ENCODE measurements around the gene EIF4EBP2.
A peak's percentile ranks its signal among the peaks of the same experiment; 100 is the strongest.

EIF4EBP2 gene

DNA sequence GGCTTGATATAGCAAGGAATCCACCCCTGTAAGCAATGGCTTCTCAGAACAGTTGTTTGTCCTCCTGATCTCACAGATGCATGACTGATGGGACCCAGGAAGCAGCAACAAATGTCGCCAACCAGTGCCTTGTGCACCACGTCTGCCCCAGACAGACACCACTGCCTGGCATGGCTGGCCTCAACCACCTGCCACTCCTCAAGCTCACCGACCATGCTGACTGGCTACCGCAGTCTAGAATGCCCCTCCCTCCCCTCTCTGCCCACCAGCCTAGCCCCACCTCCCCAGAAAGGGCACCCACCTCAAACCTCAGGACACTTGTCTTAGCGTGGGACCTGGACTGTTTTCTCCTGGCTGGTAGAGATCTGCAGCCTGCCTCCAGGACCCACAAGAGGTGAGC, 45.5 kb upstream of the EIF4EBP2 start:
- TF ChIP-seq, protein P1, sequence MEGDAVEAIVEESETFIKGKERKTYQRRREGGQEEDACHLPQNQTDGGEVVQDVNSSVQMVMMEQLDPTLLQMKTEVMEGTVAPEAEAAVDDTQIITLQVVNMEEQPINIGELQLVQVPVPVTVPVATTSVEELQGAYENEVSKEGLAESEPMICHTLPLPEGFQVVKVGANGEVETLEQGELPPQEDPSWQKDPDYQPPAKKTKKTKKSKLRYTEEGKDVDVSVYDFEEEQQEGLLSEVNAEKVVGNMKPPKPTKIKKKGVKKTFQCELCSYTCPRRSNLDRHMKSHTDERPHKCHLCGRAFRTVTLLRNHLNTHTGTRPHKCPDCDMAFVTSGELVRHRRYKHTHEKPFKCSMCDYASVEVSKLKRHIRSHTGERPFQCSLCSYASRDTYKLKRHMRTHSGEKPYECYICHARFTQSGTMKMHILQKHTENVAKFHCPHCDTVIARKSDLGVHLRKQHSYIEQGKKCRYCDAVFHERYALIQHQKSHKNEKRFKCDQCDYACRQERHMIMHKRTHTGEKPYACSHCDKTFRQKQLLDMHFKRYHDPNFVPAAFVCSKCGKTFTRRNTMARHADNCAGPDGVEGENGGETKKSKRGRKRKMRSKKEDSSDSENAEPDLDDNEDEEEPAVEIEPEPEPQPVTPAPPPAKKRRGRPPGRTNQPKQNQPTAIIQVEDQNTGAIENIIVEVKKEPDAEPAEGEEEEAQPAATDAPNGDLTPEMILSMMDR (IDR thresholded peaks at IDR 0.05; ENCODE audit: poor library complexity, severe bottlenecking) = no peak
- Histone ChIP-seq H3K4me1 (ENCODE audit: insufficient read depth, poor library complexity, severe bottlenecking) (peaks cover 15% of the 10 kb centered on the region), H3K36me3 (ENCODE audit: low read depth) (no peaks in the 10 kb centered on the region), H3K27ac (ENCODE audit: poor library complexity, severe bottlenecking) (no peak overlapping the region), H3K27me3 (ENCODE audit: insufficient read depth, poor library complexity, severe bottlenecking) (no peaks in the 10 kb centered on the region), H3K4me3 (ENCODE audit: severe bottlenecking) (no peak overlapping the region), H3K9me3 (ENCODE audit: severe bottlenecking) (no peaks in the 10 kb centered on the region)
- DNase-seq (ENCODE audit: low spot score) = no peak
- ATAC-seq (ENCODE audit: low read depth) = no peak

DNA sequence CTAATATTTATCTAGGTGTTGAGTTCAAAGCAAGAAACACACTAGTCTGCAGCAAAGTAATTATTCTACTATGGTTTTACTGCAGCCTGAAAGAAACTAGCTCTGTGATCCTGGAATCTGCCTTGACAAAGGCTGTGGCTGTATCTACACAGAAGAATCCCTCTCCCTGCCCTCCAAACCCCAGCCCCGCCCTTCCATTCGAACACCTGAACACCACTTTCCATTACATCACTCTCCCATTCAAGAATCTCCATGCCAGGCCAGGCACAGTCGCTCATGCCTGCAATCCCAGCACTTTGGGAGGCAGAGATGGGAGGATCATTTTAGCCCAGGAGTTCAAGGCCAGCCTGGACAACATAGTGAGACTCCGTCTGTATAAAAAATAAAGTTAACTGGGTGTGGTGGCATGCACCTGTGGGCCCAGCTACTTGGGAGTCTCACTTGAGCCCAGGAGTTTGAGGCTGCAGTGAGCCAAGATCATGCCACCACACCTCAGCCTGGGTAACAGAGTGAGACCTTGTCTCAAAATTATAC, 44.9 kb upstream of the EIF4EBP2 start:
- H3K4me3 ChIP-seq (ENCODE audit: severe bottlenecking) = no peak overlapping the region
- H3K36me3 ChIP-seq (ENCODE audit: low read depth) = no peaks in the 10 kb centered on the region
- H3K4me1 ChIP-seq (ENCODE audit: insufficient read depth, poor library complexity, severe bottlenecking) = peaks cover 21% of the 10 kb centered on the region
- no peaks in the 10 kb centered on the region for H3K9me3 ChIP-seq (ENCODE audit: severe bottlenecking)
- ATAC-seq (ENCODE audit: low read depth) (no peak), DNase-seq (ENCODE audit: low spot score) (no peak)
- TF ChIP-seq, protein P1 (IDR thresholded peaks at IDR 0.05; ENCODE audit: poor library complexity, severe bottlenecking) = no peak
- no peaks in the 10 kb centered on the region for H3K27me3 ChIP-seq (ENCODE audit: insufficient read depth, poor library complexity, severe bottlenecking)
- no peak overlapping the region for H3K27ac ChIP-seq (ENCODE audit: poor library complexity, severe bottlenecking)

DNA sequence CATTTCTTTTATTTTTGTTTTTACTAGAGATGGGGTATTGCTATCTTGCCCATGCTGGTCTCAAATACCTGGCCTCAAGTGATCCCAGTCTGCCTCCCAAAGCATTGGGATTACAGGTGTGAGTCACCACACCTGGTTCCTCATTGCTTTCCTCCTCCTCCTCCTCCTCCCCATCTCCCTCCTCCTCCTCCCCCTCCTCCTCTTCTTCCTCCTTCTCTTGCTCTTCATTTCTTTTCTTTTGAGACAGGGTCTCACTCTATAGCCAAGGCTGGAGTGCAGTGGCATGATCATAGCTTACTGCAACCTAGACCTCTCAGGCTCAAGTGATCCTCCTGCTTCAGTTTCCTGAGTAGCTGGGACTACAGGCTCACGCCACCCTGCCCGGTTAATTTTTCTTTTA, 43.7 kb upstream of the EIF4EBP2 start:
- Histone ChIP-seq H3K27ac (ENCODE audit: poor library complexity, severe bottlenecking) (no peak overlapping the region), H3K27me3 (ENCODE audit: insufficient read depth, poor library complexity, severe bottlenecking) (no peaks in the 10 kb centered on the region), H3K4me3 (ENCODE audit: severe bottlenecking) (no peak overlapping the region), H3K4me1 (ENCODE audit: insufficient read depth, poor library complexity, severe bottlenecking) (peaks cover 23% of the 10 kb centered on the region), H3K9me3 (ENCODE audit: severe bottlenecking) (no peaks in the 10 kb centered on the region), H3K36me3 (ENCODE audit: low read depth) (no peaks in the 10 kb centered on the region)
- no peak for DNase-seq (ENCODE audit: low spot score)
- no peak for ATAC-seq (ENCODE audit: low read depth)
- TF ChIP-seq, protein P1 (IDR thresholded peaks at IDR 0.05; ENCODE audit: poor library complexity, severe bottlenecking) = no peak

DNA sequence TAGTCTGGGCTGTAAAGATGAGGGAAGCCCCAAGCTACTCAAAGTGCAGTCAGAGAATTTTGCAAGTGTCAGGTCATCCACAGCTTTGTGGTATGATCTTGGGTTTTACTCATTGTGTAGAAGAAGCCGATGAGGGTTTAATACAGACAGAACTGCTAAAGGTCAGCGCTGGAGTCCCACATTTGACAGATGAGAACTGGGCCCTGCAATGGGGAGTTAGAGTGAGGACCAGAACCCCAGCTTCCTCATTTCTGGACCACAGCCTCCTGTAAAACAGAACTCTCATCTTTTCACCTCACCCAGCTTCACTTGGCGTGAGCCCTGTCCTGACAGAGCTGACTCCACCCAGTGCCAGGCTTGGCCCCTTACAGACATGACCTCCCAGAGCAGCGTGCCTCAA, 41.6 kb upstream of the EIF4EBP2 start:
- DNase-seq (ENCODE audit: low spot score) (no peak), ATAC-seq (ENCODE audit: low read depth) (no peak)
- peaks cover 21% of the 10 kb centered on the region for H3K4me1 ChIP-seq (ENCODE audit: insufficient read depth, poor library complexity, severe bottlenecking)
- TF ChIP-seq, protein P1 (IDR thresholded peaks at IDR 0.05; ENCODE audit: poor library complexity, severe bottlenecking) = no peak
- H3K4me3 ChIP-seq (ENCODE audit: severe bottlenecking) = no peak overlapping the region
- no peaks in the 10 kb centered on the region for H3K36me3 ChIP-seq (ENCODE audit: low read depth)
- H3K27me3 ChIP-seq (ENCODE audit: insufficient read depth, poor library complexity, severe bottlenecking) = no peaks in the 10 kb centered on the region
- H3K27ac ChIP-seq (ENCODE audit: poor library complexity, severe bottlenecking) = no peak overlapping the region
- H3K9me3 ChIP-seq (ENCODE audit: severe bottlenecking) = no peaks in the 10 kb centered on the region

DNA sequence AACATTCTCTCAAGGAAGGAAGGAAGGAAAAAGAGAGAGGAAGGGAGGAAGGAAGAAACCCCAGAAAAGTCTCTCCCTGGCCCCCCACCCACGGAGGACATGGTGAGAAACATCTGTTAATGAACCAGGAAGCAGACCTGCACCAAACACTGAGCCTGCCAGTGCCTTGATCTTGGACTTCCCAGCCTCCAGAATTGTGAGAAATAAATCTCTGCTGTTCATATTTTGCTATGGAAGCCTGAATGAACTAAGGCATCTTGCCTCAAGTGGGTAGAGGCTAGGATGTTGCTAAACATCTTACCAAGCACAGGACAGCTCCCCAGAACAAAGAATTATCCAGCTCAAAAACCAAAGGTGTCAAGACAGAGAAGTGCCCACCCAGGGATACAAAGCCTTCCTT, 40.7 kb upstream of the EIF4EBP2 start:
- peak overlapping the region; percentile 95 for H3K27ac ChIP-seq (ENCODE audit: poor library complexity, severe bottlenecking)
- H3K27me3 ChIP-seq (ENCODE audit: insufficient read depth, poor library complexity, severe bottlenecking) = no peaks in the 10 kb centered on the region
- no peaks in the 10 kb centered on the region for H3K9me3 ChIP-seq (ENCODE audit: severe bottlenecking)
- H3K4me3 ChIP-seq (ENCODE audit: severe bottlenecking) = no peak overlapping the region
- TF ChIP-seq, protein P1 (IDR thresholded peaks at IDR 0.05; ENCODE audit: poor library complexity, severe bottlenecking) = no peak
- ATAC-seq (ENCODE audit: low read depth) (no peak), DNase-seq (ENCODE audit: low spot score) (no peak)
- H3K4me1 ChIP-seq (ENCODE audit: insufficient read depth, poor library complexity, severe bottlenecking) = peaks cover 14% of the 10 kb centered on the region
- no peaks in the 10 kb centered on the region for H3K36me3 ChIP-seq (ENCODE audit: low read depth)

All from RWPE2 (cell line).